Endodermal cell (in vitro differentiated cells): Measurements from ENCODE around the gene KIAA0586. TPM values are rescaled to one million over a fixed set of nuclear protein-coding genes. Genes with fewer than 3 reads are reported as not detected.

Source experiments
- DNase-seq: peaks from one replicate; pipeline ENCODE4 v3.0.0-alpha.2; 2017
- H3K27ac ChIP-seq: 2 replicates; pipeline ENCODE4 v1.5.1; 2013; ENCODE audit warnings: mild to moderate bottlenecking, low read depth, low read length, moderate library complexity
- H3K27me3 ChIP-seq: 2 replicates; pipeline ENCODE4 v1.6.1; 2013; ENCODE audit warnings: mild to moderate bottlenecking, low read length, moderate library complexity; ENCODE audit not compliant: insufficient read depth, control insufficient read depth, poor library complexity, severe bottlenecking
- H3K36me3 ChIP-seq: 2 replicates; pipeline ENCODE4 v1.7.0; 2013; ENCODE audit warnings: mild to moderate bottlenecking, low read length, moderate library complexity; ENCODE audit not compliant: control insufficient read depth, insufficient read depth
- H3K4me1 ChIP-seq: one replicate; pipeline ENCODE4 v1.7.0; 2013; ENCODE audit warnings: low read length; ENCODE audit not compliant: control insufficient read depth, insufficient read depth
- H3K4me3 ChIP-seq: 2 replicates; pipeline ENCODE4 v1.5.1; 2013; ENCODE audit warnings: mild to moderate bottlenecking, low read length, moderate library complexity
- H3K9ac ChIP-seq: 2 replicates; pipeline ENCODE4 v1.6.1; 2013; ENCODE audit warnings: mild to moderate bottlenecking, low read length, moderate library complexity; ENCODE audit not compliant: poor library complexity, severe bottlenecking; ENCODE audit errors: extremely low read depth
- H3K9me3 ChIP-seq: 2 replicates; pipeline ENCODE4 v1.6.1; 2013; ENCODE audit warnings: mild to moderate bottlenecking, low read length, moderate library complexity; ENCODE audit not compliant: control insufficient read depth
- H3K27ac Mint-ChIP-seq: 2 replicates; pipeline ENCODE4 v1.8.0; 2020; ENCODE audit warnings: mixed read lengths
- H3K27me3 Mint-ChIP-seq: 2 replicates; pipeline ENCODE4 v1.8.0; 2021; ENCODE audit warnings: mild to moderate bottlenecking, mixed read lengths; ENCODE audit not compliant: insufficient read depth
- H3K36me3 Mint-ChIP-seq: 2 replicates; pipeline ENCODE4 v1.8.0; 2020; ENCODE audit warnings: low read depth, mixed read lengths
- H3K4me1 Mint-ChIP-seq: 2 replicates; pipeline ENCODE4 v1.8.0; 2020; ENCODE audit warnings: mixed read lengths
- H3K4me3 Mint-ChIP-seq: 2 replicates; pipeline ENCODE4 v1.8.0; 2020; ENCODE audit warnings: mild to moderate bottlenecking, moderate library complexity, mixed read lengths
- H3K9me3 Mint-ChIP-seq: 2 replicates; pipeline ENCODE4 v1.8.0; 2020; ENCODE audit warnings: mild to moderate bottlenecking, mixed read lengths
- CTCF ChIP-seq: fragments of 200-600 bp; sonication (generic); conservative IDR thresholded peaks from 2 replicates; pipeline ENCODE4 v1.5.0; 2021; ENCODE audit warnings: antibody characterized with exemption, mild to moderate bottlenecking
- WGBS, 2 experiments: methylation state at CpG; one replicate each; pipeline versions ENCODE4 v1.1.5 to v1.1.7; 2013; ENCODE audit warnings: missing lambda C conversion rate in 2 of 2, mixed read lengths in 1 of 2; ENCODE audit not compliant: insufficient coverage in 1 of 2, insufficient read length in 1 of 2; 5-methylcytosine and 5-hydroxymethylcytosine counted together
- total RNA-seq, 2 donors: library from RNA; stranded (reverse); fragmentation: NEBNext Ultra II Directional in 1 of 2; extraction: Animal tissue kit (Norgen Biotek cat#: 25700) in 1 of 2; gene quantifications; 2 replicates in 1 of 2; 3 replicates in 1 of 2; pipeline ENCODE4 v1.2.1, GENCODE V29; 2021

KIAA0586 gene
- total RNA-seq, 2 donors from 2014 or later: 14.2 to 26.4 TPM

- peaks cover 8% of the 10 kb centered on the region for H3K36me3 ChIP-seq
- H3K4me1 Mint-ChIP-seq: no peaks in the 10 kb centered on the region
- no peaks in the 10 kb centered on the region for H3K4me1 ChIP-seq
- H3K27me3 ChIP-seq: no peaks in the 10 kb centered on the region
- TF ChIP-seq CTCF: no peak
- no peak overlapping the region for H3K4me3 ChIP-seq
- DNase-seq: no peak
- peaks cover 2% of the 10 kb centered on the region for H3K9me3 Mint-ChIP-seq
- no peak overlapping the region for H3K4me3 Mint-ChIP-seq
- no peak overlapping the region for H3K27ac Mint-ChIP-seq
- H3K36me3 Mint-ChIP-seq: peaks cover 29% of the 10 kb centered on the region
- no peaks in the 10 kb centered on the region for H3K27me3 Mint-ChIP-seq
- WGBS, 2 experiments: 98 to 100% methylated on average over 1 of the region's 1 CpG
- no peak overlapping the region for H3K9ac ChIP-seq
- H3K27ac ChIP-seq: no peak overlapping the region
- no peaks in the 10 kb centered on the region for H3K9me3 ChIP-seq
These were observed 52.5 kb downstream of the KIAA0586 start for GRCh38 chr14:58479975-58480374.

GRCh38 chr14:58484176-58484575 lies 56.7 kb downstream of the KIAA0586 start:
- Histone ChIP-seq H3K4me1 (no peaks in the 10 kb centered on the region), H3K27ac (no peak overlapping the region), H3K27me3 (no peaks in the 10 kb centered on the region), H3K36me3 (peaks cover 21% of the 10 kb centered on the region), H3K9ac (no peak overlapping the region), H3K9me3 (no peaks in the 10 kb centered on the region), H3K4me3 (no peak overlapping the region)
- H3K27me3 Mint-ChIP-seq: no peaks in the 10 kb centered on the region
- TF ChIP-seq CTCF: no peak
- no peak overlapping the region for H3K27ac Mint-ChIP-seq
- 100% methylated on average over 1 of the region's 1 CpG for WGBS, 2 experiments
- H3K36me3 Mint-ChIP-seq: peaks cover 18% of the 10 kb centered on the region
- no peaks in the 10 kb centered on the region for H3K9me3 Mint-ChIP-seq
- no peaks in the 10 kb centered on the region for H3K4me1 Mint-ChIP-seq
- DNase-seq: no peak
- H3K4me3 Mint-ChIP-seq: no peak overlapping the region

DNA sequence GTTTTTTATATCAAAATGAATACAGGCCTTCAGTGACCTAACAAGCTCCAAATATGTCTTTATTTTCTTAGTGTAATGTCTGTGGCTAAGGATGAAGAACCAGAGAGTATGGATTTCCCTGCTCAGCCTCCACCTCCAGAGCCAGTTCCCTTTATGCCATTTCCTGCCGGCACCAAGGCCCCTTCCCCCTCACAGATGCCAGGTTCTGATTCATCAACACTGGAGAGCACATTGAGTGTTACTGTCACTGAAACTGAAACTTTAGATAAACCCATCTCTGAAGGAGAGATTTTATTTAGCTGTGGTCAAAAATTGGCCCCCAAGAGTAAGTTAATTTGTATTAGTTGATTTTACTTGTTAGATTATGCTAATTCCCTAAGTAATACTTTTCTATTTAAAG lies 61.0 kb downstream of the KIAA0586 start:
- no peak overlapping the region for H3K27ac Mint-ChIP-seq

More for the DNA sequence above, 61.0 kb downstream of the KIAA0586 start:
- WGBS, 2 experiments: 89% methylated on average over 1 of the region's 1 CpG; no CpG with 5 or more reads in 1 of the 2 experiments
- DNase-seq: no peak
- Mint-ChIP-seq H3K4me1 (no peaks in the 10 kb centered on the region), H3K27me3 (no peaks in the 10 kb centered on the region), H3K4me3 (no peak overlapping the region), H3K9me3 (no peaks in the 10 kb centered on the region), H3K36me3 (peaks cover 13% of the 10 kb centered on the region)
- no peak for TF ChIP-seq CTCF
- H3K27me3 ChIP-seq: no peaks in the 10 kb centered on the region
- no peak overlapping the region for H3K4me3 ChIP-seq
- no peaks in the 10 kb centered on the region for H3K9me3 ChIP-seq
- no peaks in the 10 kb centered on the region for H3K4me1 ChIP-seq
- peaks cover 46% of the 10 kb centered on the region for H3K36me3 ChIP-seq
- no peak overlapping the region for H3K9ac ChIP-seq
- no peak overlapping the region for H3K27ac ChIP-seq
